ENCODE results near the gene FOXN1. TPM values are rescaled to one million over a fixed set of nuclear protein-coding genes. Genes with fewer than 3 reads are reported as not detected.
"Not testable (repeated sequence)": the region's sequence is repeated elsewhere in the genome, so short reads cannot be mapped to it uniquely, and the experiment has no call there.

The FOXN1 gene
- total RNA-seq, 1 experiment from 2014 or later = not detected

DNA sequence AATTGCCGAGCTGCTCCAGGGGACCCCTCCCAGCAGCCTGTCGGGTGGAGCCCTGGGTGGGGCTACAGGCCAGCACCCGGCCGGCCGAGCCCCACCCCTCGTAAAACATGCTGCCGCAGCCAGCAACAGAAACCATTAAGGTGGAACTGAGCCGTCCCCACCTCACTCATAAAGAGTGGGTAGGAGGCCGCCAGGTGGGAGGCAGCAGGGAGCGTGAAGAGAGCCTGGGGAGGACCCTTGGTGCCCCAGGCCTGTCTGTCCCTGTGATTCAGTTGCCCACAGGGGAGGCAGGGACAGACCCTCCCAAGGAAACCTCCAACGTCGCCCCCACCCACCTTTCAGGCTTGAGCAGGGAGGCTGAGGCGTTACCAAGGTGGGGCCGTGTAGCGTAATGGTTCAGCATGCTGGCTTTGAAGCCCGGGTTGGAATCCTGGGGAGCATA lies 8.4 kb downstream of the FOXN1 start:
- no peak for DNase-seq (ENCODE audit: low read depth, low spot score)
- in situ Hi-C loops (cut with HindIII; ENCODE audit: low pct_unique_long_range_greater_than_20kb, low sequenced_read_pairs) = no loop called here

DNA sequence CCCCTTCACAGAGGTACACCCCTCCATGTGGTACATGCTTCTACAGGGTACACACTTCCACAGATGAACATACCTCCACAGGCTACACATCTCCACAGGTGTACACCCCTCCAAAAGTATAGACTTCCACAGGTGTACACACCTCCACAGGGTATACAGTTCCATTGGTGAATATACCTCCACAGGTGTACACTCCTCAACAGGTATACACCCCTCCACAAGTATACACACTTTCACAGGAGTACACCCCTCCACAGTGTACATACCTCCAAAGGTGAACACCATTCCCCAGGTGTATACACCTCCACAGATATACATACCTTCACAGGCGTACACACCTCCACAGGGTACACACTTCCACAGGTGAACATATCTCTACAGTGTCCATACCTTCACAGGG lies 9.4 kb downstream of the FOXN1 start:
- DNase-seq (ENCODE audit: low read depth, low spot score) = no peak
- in situ Hi-C loops (cut with HindIII; ENCODE audit: low pct_unique_long_range_greater_than_20kb, low sequenced_read_pairs) = no loop called here

DNA sequence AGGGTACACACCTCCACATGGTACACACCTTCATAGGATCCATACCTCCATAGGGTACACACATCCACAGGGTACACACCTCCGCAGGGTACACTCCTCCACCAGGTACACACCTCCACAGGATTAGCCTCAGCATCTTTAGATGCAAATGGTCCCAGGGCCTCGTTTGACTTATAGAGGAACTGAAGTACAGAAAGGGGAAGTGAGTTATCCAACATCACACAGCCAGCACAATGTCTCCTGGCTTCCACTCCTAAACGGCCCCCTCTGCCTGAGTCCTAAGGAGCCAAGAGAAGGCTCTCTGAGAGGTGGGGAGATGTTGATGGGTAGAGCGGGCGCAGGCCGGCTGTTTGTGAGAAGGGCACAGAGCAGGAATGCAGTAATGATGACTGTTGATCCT lies 12.0 kb downstream of the FOXN1 start:
- in situ Hi-C loops (cut with HindIII; ENCODE audit: low pct_unique_long_range_greater_than_20kb, low sequenced_read_pairs) = no loop called here
- no peak for DNase-seq (ENCODE audit: low read depth, low spot score)

DNA sequence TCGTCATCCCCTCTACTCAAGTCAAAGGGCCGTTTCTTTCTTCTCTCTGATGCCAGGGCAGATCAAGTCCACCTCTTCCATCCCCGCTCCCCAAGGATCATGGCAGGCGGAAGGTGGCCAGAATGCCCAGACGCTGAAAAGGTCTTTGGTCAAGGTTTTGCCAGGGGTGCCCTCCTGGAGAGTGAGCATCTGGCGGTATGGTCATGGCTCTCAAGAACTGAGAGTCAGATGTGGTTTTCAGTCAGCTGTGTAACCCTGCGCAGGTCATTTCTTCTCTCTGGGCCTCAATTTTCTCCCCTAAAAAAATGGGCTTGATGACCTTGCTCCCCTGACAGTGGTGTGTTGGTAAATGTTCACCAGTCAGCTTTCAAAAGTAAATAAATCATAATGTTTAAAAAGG lies 12.4 kb downstream of the FOXN1 start:
- in situ Hi-C loops (cut with HindIII; ENCODE audit: low pct_unique_long_range_greater_than_20kb, low sequenced_read_pairs) = no loop called here
- DNase-seq (ENCODE audit: low read depth, low spot score) = no peak

DNA sequence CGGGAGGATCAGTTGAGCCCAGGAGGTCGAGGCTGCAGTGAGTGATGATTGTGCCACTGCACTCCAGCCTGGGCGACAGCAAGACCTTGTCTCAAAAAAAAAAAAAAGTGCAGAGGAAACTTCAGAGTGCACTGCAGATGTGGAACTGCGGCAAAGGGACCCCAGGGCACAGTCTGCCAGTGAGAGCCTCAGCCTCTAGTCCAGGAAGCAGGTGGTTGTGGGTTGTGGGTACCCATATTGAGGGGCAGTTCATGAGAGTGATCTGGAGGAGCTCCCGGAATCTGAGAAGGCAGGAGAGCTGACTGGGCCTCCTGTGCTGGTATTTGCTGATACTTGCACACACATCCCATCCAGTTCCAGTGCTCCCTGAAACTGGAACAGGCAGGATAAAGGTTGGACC lies 13.1 kb downstream of the FOXN1 start:
- in situ Hi-C loops (cut with HindIII; ENCODE audit: low pct_unique_long_range_greater_than_20kb, low sequenced_read_pairs) = no loop called here
- DNase-seq (ENCODE audit: low read depth, low spot score) = no peak

DNA sequence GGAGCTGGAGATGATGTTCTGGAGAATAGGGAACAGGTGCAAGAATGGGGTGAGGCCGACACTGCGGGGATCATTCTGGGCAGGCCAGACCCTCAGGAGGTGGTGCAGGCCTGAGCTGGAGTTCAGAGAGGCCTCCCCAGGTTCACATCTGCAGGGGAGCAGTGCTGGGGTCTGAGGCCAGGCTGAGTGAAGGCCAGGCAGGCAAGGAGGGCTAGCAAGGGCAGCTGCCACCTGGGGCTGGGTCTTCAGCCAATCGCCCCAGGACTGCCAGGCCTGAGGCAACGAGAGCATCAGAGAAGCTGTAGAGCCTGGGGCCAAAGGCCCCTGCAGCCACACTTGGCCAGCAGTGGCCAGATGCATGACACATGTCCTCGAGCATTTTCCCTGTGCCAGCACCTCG lies 14.5 kb downstream of the FOXN1 start:
- in situ Hi-C loops (cut with HindIII; ENCODE audit: low pct_unique_long_range_greater_than_20kb, low sequenced_read_pairs) = no loop called here
- no peak for DNase-seq (ENCODE audit: low read depth, low spot score)

DNA sequence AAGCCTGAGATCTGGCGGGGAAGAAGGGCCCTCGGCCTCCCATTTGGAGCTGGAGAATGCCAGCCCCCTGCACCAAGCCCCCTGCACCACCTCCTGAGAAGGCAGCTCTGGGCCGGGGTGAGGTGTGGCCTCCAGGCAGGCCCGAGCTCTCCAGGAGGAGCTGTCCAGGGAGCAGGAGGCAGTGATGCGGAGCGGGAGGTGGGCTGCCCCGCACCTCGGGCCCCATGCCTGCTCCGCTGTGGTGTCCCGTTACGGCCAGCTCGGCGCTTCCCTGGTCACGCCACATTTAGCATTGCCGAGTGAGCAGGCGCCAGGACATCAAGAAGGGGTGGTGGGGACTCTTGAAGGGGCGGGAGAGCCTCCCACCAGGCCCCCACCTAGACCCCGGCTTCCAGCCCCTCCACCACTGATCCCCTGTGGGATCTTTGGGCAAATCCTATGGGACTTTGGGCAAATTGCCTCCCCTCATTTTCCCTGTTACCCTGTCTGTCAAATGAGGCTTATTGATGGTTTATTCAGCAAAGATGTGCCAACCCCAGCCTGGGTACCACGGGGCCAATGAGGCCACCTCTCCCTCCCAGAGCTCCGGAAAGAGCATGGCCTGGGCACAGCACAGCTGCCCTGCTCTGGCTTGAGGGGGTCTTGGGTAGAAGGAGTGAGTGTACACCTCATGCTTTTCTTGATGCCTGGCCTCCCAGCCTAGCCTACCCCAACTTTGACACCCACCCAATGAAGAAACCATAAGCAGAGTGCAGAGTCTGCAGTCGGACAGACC lies 15.3 kb downstream of the FOXN1 start:
- in situ Hi-C loops (cut with HindIII; ENCODE audit: low pct_unique_long_range_greater_than_20kb, low sequenced_read_pairs) = no loop called here
- DNase-seq (ENCODE audit: low read depth, low spot score) = no peak

DNA sequence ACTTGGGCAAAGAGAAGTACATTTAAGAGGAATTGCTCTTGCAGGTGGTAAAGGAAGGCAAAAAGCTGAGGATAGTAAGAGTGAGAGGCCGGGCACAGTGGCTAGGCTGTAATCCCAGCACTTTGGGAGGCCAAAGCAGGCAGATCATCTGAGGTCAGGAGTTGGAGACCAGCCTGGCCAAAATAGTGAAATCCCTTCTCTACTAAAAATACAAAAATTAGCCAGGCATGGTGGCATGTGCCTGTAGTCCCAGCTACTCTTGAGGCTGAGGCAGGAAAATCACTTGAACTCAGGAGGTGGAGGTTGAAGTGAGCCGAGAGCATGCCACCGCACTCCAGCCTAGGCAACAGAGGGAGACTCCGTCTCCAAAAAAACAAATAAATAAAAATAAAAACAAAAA lies 16.1 kb downstream of the FOXN1 start:
- in situ Hi-C loops (cut with HindIII; ENCODE audit: low pct_unique_long_range_greater_than_20kb, low sequenced_read_pairs); DNase-seq (ENCODE audit: low read depth, low spot score): not testable (repeated sequence)

DNA sequence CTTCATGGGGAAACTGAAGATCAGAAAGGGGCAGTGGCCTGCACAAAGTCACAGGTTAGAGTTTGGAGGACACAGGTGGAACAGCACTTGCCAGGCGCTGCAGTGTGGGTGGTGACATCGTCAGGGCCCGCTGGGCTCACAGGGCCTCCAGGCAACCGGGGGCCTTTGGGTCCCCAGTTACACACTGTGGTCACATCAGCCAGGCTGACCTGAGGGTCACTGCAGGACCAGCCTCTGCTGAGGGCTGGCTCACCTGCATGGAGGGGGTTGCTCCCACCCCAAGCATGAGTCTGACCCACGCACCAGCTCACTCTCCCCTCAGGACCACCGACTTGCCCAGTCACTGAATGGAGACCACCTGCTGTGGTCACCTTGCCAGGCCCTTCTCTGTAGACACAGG lies 17.0 kb downstream of the FOXN1 start:
- in situ Hi-C loops (cut with HindIII; ENCODE audit: low pct_unique_long_range_greater_than_20kb, low sequenced_read_pairs) = no loop called here
- no peak for DNase-seq (ENCODE audit: low read depth, low spot score)

DNA sequence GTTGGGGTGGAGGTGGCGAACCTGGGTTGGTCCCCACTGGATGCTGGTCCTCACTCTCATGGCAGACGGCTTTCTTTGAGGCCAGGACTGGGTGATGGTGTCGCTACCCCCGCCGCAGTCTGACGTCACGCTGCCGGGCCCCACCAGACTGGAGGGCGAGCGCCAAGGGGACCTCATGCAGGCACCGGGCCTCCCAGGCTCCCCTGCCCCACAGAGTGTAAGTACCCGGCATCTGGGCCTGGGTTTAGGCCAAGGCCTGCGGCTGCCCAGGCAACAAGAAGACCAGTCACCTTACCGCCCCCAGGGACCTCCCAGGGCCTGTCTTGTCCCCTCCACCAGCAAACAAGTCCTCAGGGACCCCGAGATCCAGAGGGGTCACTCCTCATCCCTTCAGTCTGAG lies 17.7 kb downstream of the FOXN1 start:
- in situ Hi-C loops (cut with HindIII; ENCODE audit: low pct_unique_long_range_greater_than_20kb, low sequenced_read_pairs) = no loop called here
- no peak for DNase-seq (ENCODE audit: low read depth, low spot score)

DNA sequence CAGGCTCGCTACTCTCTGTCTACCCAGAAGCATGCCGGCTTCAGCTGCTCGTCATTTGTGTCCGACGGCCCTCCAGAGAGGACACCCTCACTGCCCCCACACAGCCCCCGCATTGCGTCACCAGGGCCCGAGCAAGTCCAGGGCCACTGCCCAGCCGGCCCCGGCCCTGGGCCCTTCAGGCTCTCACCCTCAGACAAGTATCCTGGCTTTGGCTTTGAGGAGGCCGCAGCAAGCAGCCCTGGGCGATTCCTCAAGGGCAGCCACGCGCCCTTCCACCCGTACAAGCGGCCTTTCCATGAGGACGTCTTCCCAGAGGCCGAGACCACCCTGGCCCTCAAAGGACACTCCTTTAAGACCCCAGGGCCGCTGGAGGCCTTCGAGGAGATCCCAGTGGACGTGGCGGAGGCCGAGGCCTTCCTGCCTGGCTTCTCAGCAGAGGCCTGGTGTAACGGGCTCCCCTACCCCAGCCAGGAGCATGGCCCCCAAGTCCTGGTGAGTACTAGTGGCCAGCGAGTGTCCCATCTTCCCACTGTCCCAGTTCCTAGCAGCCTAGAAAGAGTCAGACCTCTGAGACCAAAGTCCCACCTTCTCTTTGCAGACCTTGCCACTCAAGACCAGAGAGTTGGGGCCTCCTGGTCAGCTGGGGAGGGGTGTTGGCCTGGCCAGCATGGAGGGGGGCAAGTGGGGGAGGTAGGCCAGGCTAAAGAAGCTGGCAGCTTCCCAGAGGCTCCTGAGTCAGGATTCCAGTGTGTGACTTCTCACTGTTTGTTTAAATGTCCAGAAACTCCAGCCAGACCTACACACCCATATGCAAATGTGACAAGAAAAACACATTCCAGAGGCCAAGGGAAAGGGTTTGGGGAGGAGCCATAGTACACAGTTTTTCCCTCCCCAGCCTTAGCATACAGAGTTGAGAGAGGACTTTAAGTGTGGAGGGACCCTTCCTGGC lies 18.6 kb downstream of the FOXN1 start:
- DNase-seq (ENCODE audit: low read depth, low spot score) = no peak
- in situ Hi-C loops (cut with HindIII; ENCODE audit: low pct_unique_long_range_greater_than_20kb, low sequenced_read_pairs) = no loop called here

DNA sequence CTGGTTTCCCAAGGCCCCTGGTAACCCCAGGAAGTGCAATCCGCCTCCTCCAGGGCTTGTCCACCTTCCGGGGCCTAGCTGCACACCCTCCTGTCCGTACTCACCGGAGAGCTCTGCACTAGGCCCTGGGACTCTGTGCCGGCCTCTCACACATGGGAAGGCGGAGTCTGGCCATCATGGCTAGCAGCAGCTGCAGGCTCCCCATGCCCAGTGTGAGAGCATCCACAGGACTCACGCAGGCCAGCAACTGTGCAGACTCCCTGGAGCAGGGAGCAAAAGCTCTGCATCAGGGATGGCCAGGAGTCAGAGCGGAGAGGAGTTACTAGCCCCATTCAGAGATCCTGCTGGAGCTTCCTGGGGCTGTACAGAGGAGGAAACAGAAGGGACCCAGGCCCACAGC lies 20.2 kb downstream of the FOXN1 start:
- DNase-seq (ENCODE audit: low read depth, low spot score) = no peak
- in situ Hi-C loops (cut with HindIII; ENCODE audit: low pct_unique_long_range_greater_than_20kb, low sequenced_read_pairs) = no loop called here

DNA sequence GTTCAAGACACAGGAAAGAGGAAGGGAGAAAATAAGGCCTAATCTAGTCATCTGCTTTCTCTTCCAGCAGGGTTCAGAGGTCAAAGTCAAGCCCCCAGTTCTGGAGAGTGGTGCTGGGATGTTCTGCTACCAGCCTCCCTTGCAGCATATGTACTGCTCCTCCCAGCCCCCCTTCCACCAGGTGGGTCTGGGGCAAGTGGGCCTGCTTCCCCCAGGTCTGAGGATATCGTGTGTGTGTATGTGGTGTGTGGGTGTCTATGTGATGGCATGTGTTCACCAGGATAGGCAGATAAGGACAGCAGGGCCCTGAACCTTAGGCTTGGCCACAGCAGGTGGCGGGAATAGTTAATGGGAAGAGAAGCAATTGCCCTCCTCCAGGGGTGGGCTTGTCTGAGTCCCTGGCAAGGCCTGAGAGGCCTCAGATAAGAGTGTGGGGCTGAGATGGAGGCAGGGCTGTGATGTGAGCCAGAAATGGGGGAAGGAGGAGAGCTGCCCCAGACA lies 21.1 kb downstream of the FOXN1 start:
- in situ Hi-C loops (cut with HindIII; ENCODE audit: low pct_unique_long_range_greater_than_20kb, low sequenced_read_pairs) = no loop called here
- no peak for DNase-seq (ENCODE audit: low read depth, low spot score)

DNA sequence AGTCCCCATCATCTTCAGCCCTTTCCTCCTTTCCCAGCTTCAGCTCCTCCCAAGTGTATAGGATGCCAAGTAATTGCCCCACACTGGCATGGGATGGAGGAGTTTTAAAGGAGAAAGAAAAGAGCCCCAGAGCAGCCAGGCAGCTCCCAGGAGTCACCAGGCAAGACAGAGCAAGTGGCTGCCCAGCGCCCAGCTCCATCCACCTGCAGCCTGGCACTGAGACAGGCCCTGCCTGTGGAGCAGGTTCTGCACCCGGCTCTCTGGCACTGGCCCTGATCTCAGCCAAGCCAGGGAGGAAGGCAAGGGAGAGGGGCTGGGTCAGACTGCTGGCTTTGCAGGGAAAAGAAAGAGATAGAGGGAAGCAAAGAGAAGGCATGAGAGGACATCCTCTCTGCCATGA lies 21.7 kb downstream of the FOXN1 start:
- in situ Hi-C loops (cut with HindIII; ENCODE audit: low pct_unique_long_range_greater_than_20kb, low sequenced_read_pairs) = no loop called here
- no peak for DNase-seq (ENCODE audit: low read depth, low spot score)

DNA sequence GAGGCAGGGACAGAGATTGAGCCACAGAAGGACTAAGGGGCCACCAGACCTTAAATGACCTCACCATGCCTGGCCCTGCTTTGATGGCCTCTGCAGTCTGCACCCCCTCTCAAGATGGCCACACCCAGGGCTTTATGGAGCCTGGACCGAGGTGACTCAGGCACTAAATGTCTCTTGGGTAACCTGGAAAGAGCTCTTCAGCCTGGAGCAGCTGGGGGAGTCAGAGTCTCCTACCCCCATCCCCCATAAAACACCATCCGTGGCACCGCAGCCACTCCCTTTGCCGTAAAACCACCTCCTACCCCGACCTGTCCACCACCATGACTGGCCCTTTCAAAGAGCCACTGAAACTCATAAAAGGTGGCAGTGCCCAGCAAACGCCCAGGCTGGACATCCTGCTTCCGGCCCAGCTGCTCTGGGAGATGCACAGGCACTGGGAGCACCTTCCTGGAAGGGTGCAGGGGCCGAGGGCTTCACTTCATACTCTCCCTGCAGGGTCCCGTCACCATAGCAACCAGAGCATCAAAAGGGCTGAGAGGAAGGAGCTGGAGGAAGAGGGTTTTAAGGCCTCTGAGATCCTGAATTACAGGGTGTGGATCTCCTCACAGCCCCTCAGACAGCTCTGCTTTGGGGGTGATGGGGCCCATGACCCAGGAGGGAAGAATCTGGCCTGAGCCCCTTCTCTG lies 22.3 kb downstream of the FOXN1 start:
- no peak for DNase-seq (ENCODE audit: low read depth, low spot score)
- in situ Hi-C loops (cut with HindIII; ENCODE audit: low pct_unique_long_range_greater_than_20kb, low sequenced_read_pairs) = no loop called here

DNA sequence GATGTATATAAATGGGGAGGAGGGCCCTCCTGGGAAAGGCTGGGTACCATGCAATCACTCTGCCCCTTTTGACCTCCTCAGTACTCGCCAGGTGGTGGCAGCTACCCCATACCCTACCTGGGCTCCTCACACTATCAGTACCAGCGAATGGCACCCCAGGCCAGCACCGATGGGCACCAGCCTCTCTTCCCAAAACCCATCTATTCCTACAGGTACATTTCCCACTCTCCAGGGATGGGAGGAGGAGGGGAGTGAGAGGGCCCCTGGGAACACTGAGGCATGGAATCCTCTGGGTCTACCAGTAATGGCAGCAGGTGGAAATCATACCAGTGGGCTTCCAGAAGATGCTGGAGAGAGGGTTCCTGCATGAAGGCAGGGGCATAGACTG lies 22.9 kb downstream of the FOXN1 start:
- in situ Hi-C loops (cut with HindIII; ENCODE audit: low pct_unique_long_range_greater_than_20kb, low sequenced_read_pairs) = no loop called here
- DNase-seq (ENCODE audit: low read depth, low spot score) = no peak

DNA sequence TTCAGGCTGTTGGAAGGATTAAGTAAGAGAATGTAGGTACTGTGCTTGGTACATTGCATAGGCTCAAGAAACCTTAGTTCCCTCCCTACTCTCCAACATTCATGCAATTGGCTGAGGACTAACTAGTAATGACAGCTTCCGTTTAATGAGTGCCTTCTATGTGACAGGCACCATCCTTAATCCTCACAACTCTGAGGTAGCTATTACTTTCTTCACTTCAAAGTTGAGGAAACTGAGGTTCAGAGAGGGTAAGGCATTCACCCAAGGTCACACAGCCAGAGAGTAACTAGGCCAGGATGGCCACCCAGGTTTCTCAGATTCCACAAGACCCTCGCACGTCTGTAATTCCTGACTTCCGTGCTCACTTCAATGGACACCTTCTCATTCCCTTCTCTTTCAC lies 24.1 kb downstream of the FOXN1 start:
- in situ Hi-C loops (cut with HindIII; ENCODE audit: low pct_unique_long_range_greater_than_20kb, low sequenced_read_pairs) = no loop called here
- DNase-seq (ENCODE audit: low read depth, low spot score) = no peak

DNA sequence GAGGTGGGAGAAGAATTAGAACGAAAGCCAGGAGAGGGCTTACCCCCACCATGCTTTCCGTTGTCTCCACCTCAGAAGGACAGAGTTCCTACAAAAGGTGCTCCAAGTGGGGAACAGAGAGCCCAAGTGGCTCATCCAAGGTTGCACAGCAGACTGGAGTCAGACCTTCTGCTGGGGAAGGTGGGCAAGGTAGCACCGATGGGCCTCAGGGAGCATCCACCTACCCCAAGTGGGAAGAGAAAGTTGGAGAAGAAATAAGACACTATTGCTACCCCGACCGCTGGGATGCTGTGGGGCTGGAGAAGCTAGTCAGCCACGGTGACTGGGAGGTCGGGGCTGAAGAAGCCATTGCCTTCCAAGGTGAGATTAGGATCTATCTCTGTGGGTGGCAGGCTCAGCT lies 24.8 kb downstream of the FOXN1 start:
- in situ Hi-C loops (cut with HindIII; ENCODE audit: low pct_unique_long_range_greater_than_20kb, low sequenced_read_pairs) = no loop called here
- DNase-seq (ENCODE audit: low read depth, low spot score) = no peak

Measured in SK-MEL-5 (cell line).